ENCODE measurements around the gene PPCS.

The PPCS gene

GRCh38 chr1:42453386-42453785, 3.0 kb upstream of the PPCS start:
- no peak for DNase-seq
- H3K4me3 ChIP-seq (ENCODE audit: low read depth, low read length), result no peak overlapping the region
- H3K27ac ChIP-seq, result no peak overlapping the region
- H3K36me3 ChIP-seq, result peaks cover 5% of the 10 kb centered on the region
- no peaks in the 10 kb centered on the region for H3K27me3 ChIP-seq (ENCODE audit: insufficient read depth, low read depth, severe bottlenecking)
- H3K9me3 ChIP-seq (ENCODE audit: severe bottlenecking), result no peaks in the 10 kb centered on the region
- TF ChIP-seq CTCF (IDR thresholded peaks at IDR 0.05; ENCODE audit: low read depth, low read length), result no peak

- Histone ChIP-seq H3K27me3 (ENCODE audit: insufficient read depth, low read depth, severe bottlenecking) (no peaks in the 10 kb centered on the region), H3K27ac (no peak overlapping the region), H3K9me3 (ENCODE audit: severe bottlenecking) (no peaks in the 10 kb centered on the region), H3K4me3 (ENCODE audit: low read depth, low read length) (no peak overlapping the region), H3K36me3 (peaks cover 12% of the 10 kb centered on the region)
- no peak for DNase-seq
- TF ChIP-seq CTCF (IDR thresholded peaks at IDR 0.05; ENCODE audit: low read depth, low read length), result no peak
Measured at GRCh38 chr1:42454403-42454802, 1.9 kb upstream of the PPCS start.

GRCh38 chr1:42456754-42457089, 379 bp downstream of the PPCS start:
- peak; percentile 36 for DNase-seq
- peak overlapping the region; percentile 82 for H3K4me3 ChIP-seq (ENCODE audit: low read depth, low read length)
- no peak for TF ChIP-seq CTCF (IDR thresholded peaks at IDR 0.05; ENCODE audit: low read depth, low read length)
- no peaks in the 10 kb centered on the region for H3K27me3 ChIP-seq (ENCODE audit: insufficient read depth, low read depth, severe bottlenecking)
- peaks cover 16% of the 10 kb centered on the region for H3K36me3 ChIP-seq
- H3K9me3 ChIP-seq (ENCODE audit: severe bottlenecking), result no peaks in the 10 kb centered on the region
- peak overlapping the region; percentile 81 for H3K27ac ChIP-seq

- no peak for DNase-seq
- Histone ChIP-seq H3K27me3 (ENCODE audit: insufficient read depth, low read depth, severe bottlenecking) (no peaks in the 10 kb centered on the region), H3K9me3 (ENCODE audit: severe bottlenecking) (no peaks in the 10 kb centered on the region), H3K27ac (no peak overlapping the region), H3K36me3 (peaks cover 16% of the 10 kb centered on the region), H3K4me3 (ENCODE audit: low read depth, low read length) (no peak overlapping the region)
- no peak for TF ChIP-seq CTCF (IDR thresholded peaks at IDR 0.05; ENCODE audit: low read depth, low read length)
Measured at GRCh38 chr1:42461196-42461595, 4.9 kb downstream of the PPCS start.

- H3K27me3 ChIP-seq (ENCODE audit: insufficient read depth, low read depth, severe bottlenecking), result no peaks in the 10 kb centered on the region
- no peak for TF ChIP-seq CTCF (IDR thresholded peaks at IDR 0.05; ENCODE audit: low read depth, low read length)
- peak; percentile 98 for DNase-seq
- H3K36me3 ChIP-seq, result peaks cover 14% of the 10 kb centered on the region
- H3K27ac ChIP-seq, result peak within 1 kb of the TSS; percentile 76
- no peaks in the 10 kb centered on the region for H3K9me3 ChIP-seq (ENCODE audit: severe bottlenecking)
- peak within 1 kb of the TSS; percentile 78 for H3K4me3 ChIP-seq (ENCODE audit: low read depth, low read length)
Measured at GRCh38 chr1:42462828-42463763, 6.8 kb downstream of the PPCS start, which contains the start of gene CCDC30. TSS of gene CCDC30 (plus strand) at chr1:42463286. CDS start at chr1:42480552, 17,266 bp downstream.

All from WERI-Rb-1 (cell line).